Stimulated activated CD8-positive, alpha-beta memory T cell treated with anti-CD3 and anti-CD28 coated beads, Interleukin-12 subunit alpha, Interleukin-12 subunit beta, amount 100 ng/mL, for 24 hours (primary cell): ENCODE data around the gene RABGAP1.

ENCODE experiments used
- DNase-seq: peaks from one replicate; pipeline ENCODE4 v3.0.0-alpha.2; 2020; ENCODE audit errors: extremely low read depth

The RABGAP1 gene

DNA sequence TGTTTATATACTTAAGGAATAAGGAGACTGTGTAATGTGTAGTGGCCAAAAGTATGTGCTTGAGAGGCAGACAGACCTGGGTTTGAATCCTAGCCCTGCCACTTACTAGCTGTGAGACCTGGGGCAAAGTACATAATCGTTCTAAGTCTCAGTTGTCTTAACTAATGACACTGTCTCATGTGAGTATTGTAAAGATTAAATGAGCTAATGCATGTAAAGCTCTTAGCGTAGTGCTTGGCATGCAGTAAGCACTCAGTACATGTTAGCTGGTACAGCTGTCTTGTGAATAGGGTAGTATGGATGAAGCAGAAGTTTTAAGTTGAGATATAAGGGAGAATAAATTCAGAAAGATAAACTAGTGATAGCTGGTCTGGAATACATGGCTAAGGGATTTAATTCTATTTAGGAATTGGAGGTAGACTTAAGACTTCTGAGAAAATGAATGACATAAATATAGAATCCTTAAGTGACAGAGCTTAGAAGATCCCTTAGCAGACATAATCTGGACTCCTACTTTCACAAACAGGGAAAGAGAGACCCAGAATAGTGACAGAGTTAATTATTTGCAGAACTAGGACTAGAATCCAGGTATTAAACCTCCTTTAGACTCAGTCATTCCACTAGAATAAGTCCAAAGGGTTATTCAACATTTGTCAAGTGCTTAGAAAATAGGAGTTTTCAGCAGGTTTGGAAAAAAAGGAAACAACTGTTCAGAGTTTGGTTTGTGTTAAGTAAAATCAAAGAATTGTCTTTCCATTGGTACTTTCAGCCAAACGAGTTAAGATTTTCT, 105.8 kb downstream of the RABGAP1 start:
- no peak for DNase-seq

DNA sequence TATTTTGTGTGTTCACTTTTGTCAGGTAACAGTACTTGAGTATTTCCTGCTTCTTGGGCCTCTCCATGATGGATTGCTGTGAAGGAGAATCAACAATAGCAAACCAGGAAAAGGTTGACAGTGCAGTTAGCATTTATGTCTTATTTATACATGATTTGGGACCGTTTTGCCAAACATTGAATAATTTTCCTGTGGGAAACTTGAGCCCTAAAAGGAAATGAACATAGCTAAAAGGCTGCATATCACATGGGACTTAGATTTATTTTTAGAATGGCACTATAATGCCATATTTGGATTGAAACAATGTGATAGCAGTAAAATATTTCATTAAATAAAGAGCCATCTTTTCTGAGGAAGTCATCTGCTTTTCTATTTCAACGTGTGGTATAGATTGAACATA, 107.9 kb downstream of the RABGAP1 start:
- DNase-seq: no peak

DNA sequence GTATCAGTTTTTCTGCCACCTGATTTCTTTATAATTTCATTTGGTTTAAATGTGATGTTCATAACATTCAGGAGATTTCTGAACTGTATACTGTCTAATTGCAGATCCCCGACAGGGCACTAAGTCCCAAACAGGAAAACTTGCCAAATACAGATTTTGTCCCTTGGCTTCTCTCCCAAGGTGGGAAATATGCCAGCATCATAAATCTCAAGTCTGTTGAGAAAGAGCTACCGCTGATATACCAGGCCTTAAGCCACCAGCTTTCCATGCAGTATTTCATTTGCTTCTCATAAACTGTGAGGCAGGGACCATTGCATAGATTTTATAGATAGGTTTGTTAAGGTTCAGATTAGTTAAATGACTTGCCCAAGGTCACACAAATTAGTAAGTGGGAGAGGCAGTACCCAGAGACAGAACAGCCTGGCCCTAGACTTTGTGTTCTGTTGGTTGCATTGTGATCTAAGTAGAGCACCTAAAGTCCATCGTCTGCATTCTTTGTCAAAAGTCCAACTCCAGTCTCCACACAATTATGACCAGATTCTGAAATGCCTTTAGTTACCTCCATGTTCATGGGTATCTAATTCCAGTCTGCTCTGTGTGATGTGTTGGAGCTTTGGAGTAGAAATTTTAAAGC, 108.9 kb downstream of the RABGAP1 start:
- no peak for DNase-seq

DNA sequence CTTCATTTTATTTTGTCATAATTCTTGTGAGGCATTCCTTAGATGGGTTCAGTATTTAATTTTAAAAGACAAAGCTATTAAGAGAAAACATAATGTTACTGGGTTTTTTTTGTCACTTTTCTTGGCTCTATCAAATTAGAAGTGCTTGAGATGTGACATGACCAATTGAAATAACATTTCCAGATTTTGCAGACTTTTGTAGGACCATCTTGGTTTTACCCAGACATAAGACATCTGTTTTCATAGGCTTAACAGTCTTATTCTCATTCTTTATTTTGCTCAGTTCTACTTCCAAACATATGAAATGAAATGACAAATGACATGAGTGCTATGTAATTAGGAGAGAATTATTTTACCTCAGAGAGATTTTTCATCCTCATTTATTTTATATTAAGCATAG, 112.2 kb downstream of the RABGAP1 start:
- DNase-seq: no peak

DNA sequence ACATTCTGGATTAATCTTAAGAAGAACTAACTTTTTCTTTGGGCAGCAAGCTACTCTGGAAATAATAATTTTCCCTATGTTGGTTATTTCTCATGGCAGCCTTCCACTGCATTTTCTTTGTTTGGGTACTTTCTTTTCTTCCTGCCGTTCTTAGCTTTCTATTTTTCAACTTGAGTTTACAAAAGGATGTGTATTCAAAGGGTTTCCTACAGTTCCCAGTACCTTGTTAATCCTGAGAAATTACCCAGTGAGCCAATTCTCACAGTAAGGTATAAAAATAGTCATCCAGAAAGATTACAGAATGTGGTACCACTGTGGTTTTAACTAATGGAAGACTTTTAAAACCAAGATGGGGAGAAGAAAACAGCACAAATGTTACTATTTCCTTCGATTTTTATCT, 112.9 kb downstream of the RABGAP1 start:
- DNase-seq: no peak

DNA sequence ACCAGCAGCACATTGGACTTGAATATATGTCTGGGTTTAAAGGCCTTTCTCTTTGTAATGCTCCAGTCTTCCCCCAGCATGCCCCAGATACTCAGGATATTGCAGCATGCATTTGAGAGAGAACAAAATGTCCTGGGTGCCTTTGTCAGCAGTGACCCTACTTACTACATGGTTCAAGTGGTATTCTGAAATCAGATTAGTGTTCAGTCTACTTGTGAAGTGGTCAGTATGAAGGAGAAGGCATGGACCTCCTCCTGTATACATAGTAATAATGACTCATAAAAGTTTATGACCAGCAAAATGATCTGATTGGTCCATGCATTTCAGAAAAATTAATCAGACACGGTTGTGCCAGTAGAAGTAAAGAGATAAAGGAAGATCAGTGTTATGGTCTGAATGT, 118.0 kb downstream of the RABGAP1 start:
- DNase-seq: no peak

DNA sequence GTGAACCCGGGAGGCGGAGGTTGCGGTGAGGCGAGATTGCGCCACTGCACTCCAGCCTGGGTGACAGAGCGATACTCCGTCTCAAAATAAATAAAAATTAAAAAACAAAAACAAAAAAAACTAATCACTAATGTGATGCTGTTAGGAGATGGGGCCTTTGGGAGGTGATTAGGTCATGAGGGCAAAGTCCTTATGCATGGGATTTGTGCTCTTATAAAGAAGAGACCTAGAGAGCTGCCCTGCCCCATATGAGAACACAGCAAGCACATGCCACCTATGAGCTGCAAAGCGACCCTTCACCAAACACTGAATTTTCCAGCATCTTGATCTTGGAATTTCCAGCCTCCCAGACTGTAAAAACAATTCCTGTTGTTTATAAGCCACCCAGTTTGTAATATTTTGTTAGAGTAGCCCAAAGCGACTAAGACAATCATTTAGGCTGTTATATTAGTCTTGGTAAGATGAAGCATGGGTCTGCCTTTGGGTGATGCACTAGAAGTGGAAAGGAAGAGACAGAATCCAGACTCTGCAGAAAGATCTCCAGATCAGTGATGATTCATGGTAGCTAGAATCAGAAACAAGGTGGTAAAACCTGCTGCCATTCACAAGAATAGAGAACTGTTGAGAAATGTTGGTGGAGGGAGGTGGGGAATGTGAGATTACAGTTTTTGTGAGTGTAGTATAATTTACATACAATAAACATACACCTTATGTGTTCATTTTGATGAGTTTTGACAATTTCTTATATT, 118.8 kb downstream of the RABGAP1 start:
- no peak for DNase-seq

DNA sequence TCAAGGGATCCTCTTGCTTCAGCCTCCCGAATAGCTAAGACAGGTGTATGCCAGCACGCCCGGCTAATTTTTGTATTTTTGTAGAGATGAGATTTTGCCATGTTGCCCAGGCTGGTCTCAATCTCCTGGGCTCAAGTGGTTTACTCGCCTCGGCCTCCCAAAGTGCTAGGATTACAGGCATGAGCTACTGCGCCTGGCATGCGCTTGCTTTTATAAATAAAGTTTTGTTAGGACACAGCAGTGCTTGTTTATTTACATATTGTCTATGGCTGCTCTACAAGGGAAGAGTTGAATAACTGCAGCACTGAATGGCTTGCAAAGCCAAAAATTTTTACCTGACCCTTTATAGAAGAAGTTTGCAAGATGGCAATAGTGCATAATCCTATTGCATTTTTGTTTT, 120.4 kb downstream of the RABGAP1 start:
- DNase-seq: no peak

DNA sequence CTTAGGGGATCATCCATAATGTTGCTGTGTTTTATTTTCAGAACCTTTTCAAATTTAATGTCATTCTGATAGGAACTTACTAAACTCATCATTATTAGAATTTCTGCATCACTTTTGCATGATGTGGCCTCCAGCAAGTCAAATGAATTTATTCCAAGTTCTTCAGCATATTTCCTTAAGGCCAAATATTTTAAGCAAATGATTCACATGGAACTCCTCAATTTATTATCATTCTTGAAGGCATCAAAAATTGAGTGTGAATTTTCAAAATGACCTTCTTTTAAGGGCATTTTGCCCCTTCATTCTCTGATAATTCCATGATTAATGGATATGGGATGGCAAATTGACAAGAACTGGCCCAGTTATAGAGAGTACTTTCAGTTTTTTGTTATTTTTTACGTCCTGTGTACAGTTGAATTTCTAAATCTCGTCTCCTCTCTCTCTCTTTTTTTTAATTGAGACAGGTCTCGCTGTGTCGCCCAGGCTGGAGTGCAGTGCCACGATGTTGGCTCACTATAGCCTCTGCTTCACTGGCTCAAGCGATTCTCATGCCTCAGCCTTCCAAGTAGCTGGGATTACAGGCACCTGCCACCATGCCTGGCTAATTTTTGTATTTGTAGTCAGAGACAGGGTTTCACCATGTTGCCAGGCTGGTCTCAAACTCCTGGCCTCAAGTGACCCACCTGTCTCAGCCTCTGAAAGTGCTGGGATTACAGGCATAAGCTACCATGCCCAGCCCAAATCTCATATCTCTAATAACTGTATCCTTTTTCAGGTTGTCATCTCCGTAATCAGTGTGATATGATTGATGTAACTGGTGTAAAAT, 121.7 kb downstream of the RABGAP1 start:
- DNase-seq: no peak

DNA sequence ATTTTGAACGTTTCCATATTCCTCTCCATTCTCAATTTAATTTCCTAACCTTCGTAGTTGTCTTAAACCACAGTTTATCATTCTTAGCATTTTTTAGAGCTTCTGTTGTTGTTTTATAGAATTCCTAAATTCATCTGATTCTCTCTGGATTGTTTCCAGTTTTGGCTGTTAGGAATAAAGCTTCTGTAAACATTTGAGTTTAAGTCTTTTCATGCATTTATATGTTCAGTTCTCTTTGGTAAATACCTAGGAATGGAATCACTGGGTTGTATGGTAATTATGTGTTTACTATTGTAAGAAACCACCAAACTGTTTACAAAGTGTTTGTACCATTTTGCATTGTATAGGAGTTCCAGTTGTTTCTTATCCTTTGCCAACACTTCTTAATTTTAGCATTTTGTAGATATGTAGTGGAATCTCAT, 122.4 kb downstream of the RABGAP1 start:
- no peak for DNase-seq

DNA sequence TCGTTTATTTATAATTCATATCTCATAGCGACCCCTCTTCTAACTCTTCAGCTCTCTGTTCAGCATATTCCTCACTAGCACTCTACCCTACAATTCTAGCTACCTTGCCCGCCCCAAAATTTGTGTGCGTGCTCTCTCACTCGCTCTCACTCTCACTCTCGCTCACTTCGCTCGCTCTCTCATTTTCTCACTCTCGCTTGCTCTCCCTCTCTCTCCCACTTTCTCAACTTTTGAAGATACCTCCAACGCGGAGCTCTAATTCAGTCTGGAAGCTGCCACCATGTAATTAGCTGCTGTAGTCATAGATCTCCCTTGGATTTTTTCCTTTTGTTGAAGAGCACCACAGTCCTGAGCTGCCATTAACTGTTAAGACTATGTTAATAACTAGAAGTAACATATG, 123.1 kb downstream of the RABGAP1 start:
- DNase-seq: no peak

DNA sequence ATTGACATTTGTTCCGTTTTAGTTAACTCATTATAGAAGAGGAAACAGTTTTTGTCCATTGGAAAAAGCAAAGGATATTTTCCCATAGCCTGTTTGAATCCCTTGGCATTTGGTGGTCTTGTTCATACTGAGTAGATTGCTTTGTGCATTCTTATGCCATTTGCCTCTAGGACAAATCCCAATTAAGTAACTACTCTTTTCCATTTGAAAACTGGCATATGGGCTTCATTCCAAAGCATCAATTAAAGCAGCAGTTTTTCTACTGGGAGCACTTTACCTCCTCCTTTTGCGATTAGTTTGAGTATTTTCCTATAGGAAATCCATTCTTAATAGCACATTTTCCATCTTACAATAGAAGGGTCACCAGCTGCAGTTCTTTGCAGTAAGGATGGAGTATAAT, 123.9 kb downstream of the RABGAP1 start:
- DNase-seq: no peak

DNA sequence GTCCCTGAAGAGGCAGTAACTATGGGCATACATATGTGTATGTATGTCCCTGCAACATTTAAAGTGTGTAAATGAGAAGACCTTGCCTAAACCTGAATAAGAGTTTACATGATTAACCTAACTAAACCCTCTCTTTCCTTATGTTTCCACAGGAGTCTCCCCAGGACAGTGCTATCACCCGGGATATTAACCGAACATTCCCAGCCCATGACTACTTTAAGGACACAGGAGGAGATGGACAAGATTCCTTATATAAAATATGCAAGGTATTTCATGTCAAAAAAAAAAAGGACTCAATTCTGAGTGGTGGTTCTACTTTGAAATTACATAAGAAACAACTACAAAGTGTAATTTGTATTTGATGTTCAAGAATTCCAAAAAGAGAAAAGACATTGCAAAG, 124.4 kb downstream of the RABGAP1 start:
- DNase-seq: no peak

DNA sequence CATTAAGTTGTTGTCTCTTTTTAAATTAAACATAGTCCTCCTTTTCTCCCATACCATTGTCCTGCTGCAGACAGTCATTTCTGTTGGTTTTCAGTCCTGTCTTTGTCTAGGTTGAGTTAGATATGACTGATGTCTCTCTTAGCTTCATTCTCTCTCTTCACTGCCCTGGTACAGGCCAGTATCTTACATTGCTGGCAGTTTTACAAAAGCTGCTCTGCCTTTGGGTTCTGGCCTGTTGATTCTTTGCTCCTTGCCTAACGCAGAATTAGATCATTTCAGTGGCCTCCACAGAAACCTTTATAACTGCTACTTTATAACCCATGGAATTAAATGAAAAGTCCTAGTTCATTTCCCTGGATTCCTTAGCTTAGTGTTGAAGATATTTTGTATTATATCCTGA, 126.3 kb downstream of the RABGAP1 start:
- DNase-seq: no peak

DNA sequence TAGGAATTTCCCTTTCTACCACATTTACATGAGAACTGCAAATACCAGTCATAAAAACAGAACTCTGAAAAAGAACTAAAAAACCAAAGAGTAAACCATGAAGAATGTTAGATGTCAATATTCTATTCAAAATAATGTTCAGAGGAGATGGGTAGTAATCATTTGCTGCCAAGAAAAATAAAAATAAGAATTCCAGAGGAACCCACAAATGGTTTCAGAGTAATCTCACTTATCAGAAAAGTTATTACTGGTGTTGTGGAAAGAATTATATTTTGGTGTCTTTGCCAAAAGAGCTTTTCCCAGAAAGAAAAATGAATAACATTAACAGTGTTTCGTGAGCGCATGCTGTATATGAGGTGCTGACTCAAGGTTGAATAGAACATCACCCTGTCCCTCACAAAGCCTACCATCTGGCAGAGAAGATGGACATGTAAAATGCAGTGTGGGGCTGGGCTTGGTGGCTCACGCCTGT, 128.2 kb downstream of the RABGAP1 start:
- no peak for DNase-seq

DNA sequence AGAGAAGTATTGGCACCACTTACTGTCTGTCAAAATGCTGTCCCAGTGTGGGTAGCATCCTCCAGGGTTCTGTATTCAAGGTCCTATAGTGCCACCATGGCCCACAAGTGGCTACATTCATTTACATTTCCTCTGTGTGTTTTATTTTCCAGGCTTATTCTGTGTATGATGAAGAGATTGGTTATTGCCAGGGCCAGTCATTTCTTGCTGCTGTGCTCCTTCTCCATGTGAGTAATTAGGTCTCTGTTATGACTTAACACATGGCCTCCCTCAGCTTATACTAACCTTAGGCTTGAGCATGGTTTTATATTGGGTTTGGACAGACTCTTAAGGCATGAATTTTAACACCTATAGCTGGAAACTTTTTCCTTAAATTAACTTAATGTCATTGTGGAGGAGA, 129.4 kb downstream of the RABGAP1 start:
- DNase-seq: no peak

DNA sequence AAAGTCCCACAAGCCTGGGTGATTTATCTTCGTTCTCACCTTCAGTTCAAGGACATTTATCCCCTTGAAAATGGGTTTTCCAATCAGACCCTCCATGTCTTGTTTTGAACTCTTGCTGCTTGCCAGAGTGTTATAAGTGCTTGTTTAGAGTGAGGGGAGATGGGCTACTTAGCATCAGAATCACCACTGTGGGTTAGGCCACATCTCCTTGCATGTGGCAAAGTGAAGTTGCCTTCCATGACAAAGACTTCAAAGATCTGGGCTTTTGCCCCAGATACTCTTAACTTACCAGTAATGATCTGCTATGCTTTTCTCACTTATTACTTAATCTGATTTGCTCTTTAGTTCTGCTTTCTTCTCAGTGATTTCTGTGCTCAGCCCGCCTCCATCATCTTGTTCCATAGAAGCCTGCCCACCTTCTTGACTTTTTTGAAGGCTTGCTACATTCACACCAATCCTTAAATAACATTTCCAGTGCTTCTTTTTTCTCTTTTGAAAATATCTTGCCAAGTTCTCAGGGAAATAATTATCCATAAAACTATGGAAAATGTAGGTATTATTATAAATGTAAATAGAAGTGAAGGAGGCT, 131.7 kb downstream of the RABGAP1 start:
- DNase-seq: no peak

DNA sequence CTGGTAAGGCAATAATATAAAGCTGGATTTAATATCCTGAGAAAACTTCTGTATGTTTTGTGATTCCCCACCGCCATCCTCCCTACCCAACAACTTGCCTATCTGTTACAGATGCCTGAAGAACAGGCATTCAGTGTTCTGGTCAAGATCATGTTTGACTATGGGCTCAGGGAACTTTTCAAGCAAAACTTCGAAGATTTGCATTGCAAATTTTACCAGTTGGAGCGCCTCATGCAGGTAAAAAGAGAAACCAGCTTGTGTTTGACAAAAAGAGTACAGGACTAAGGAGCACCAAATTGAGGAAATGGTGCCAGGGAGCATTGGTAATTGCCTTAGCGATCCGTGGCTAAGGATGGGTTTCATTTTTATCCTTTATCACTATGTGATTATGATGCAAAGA, 132.6 kb downstream of the RABGAP1 start:
- no peak for DNase-seq

DNA sequence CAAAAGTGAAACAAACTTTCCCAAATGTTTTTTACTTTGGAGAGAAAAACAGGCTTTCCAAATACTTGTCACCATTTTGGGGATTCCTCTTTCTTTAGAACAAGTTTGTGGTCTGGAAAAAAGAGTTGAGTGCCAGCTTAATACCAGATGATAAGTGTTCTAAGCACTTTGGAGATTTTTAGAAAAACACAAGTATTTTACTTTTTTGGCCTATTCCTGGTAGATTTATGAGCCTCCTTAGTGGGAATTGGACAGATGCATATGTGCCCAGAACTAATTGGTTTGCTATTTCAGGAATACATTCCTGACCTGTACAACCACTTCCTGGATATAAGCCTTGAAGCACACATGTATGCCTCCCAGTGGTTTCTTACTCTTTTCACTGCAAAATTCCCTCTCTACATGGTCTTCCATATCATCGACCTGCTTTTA, 133.2 kb downstream of the RABGAP1 start:
- no peak for DNase-seq

DNA sequence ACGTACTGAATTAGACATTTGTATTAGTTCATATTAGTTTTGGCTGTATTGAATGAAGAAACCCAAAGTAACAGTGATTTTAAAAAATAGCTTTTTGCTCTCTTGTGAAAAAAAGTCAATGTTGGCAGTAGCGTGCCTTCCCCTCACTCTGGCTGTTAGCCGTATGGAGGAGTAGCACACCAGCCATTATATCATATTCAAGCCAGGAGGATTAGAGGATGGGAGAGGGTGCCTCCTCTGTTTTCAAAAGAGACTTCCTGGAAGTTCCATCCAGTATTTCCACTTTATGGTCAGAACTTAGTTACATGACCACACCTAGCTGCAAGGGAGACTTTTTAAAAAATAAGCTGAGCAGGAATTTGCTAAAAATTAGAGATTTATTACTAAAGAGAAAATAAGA, 133.8 kb downstream of the RABGAP1 start:
- no peak for DNase-seq

DNA sequence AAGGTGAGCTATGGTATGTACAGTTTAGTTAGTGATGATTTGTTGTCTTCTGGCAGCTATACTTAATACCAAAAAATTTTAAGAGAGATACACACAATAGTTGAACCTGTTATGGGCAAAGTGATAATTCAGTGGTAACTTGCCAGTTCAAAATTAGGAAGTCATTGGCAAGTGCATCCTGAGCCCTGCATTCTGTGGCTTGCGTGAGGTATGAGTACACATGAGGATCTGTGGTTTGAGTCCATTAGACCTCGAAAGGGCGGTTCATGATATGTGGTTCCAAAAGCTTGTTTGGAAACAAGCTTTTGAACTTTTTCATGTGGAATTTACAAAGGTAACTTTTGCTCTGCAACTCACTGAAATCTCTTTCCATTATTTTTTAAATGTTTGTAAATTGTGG, 139.6 kb downstream of the RABGAP1 start:
- no peak for DNase-seq

DNA sequence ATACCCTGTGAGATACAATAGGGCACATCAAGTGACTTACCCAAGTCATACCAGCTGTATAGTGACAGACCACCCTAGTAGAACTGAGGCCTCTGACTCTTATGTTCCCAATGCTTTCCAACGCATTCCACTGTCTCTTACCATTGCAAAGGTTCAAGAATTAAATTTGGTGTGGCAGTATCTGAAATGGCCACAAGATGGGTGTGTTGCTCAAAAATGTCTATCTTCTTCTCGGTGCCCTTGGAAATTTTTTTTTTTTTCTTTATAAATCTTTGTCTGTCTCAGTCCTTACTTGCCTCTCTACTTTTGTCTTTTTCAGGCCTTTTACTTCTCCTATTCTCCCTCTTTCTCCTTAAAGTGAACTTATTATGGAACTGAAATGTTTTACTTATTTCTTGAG, 141.0 kb downstream of the RABGAP1 start:
- no peak for DNase-seq
